Activated CD8-positive, alpha-beta T cell treated with anti-CD3 and anti-CD28 coated beads for 36 hours (primary cell): ENCODE measurements around the gene ITPR2. TPM values are rescaled to one million over a fixed set of nuclear protein-coding genes. Genes with fewer than 3 reads are reported as not detected.

ENCODE experiments used
- ATAC-seq: fragments of 200-7000 bp; cut with Tn5 transposase; one replicate; pipeline ENCODE4 v1.10.0; 2021; ENCODE audit warnings: mild to moderate bottlenecking, moderate library complexity
- CTCF ChIA-PET: fragments of 350-600 bp; sonication (Branson Sonifier 250); formaldehyde crosslinking; loops from one replicate; lab custom pipeline; 2021; ENCODE audit warnings: antibody characterized with exemption; lab: Charles Lee
- POLR2A ChIA-PET: fragments of 350-600 bp; sonication (Branson Sonifier 250); formaldehyde crosslinking; loops from one replicate; lab custom pipeline; 2021; ENCODE audit warnings: antibody characterized with exemption; lab: Charles Lee
- DNase-seq: peaks from one replicate; pipeline ENCODE4 v3.0.0-alpha.2; 2020
- H3K27ac Mint-ChIP-seq: one replicate; pipeline ENCODE4 v1.8.0; 2021; ENCODE audit warnings: mild to moderate bottlenecking, mixed read lengths
- H3K27me3 Mint-ChIP-seq: one replicate; pipeline ENCODE4 v1.8.0; 2021; ENCODE audit warnings: mixed read lengths
- H3K36me3 Mint-ChIP-seq: one replicate; pipeline ENCODE4 v1.8.0; 2021; ENCODE audit warnings: low read depth, mixed read lengths
- H3K4me1 Mint-ChIP-seq: one replicate; pipeline ENCODE4 v1.8.0; 2021; ENCODE audit warnings: low read depth, mixed read lengths
- H3K4me3 Mint-ChIP-seq: one replicate; pipeline ENCODE4 v1.8.0; 2021; ENCODE audit warnings: mild to moderate bottlenecking, moderate library complexity, mixed read lengths
- H3K9me3 Mint-ChIP-seq: one replicate; pipeline ENCODE4 v1.8.0; 2021; ENCODE audit warnings: mixed read lengths
- intact Hi-C: fragments of 100-400 bp; cut with micrococcal nuclease; formaldehyde crosslinking; loops from one replicate; pipeline ENCODE4 v1.10.0; 2022
- total RNA-seq, 2 experiments: library from RNA; stranded (reverse); gene quantifications; one replicate each; pipeline ENCODE4 v1.2.3, GENCODE V29; 2021
- TF ChIP-seq, protein P1 (sequence below): fragments of 200-600 bp; IDR thresholded peaks from one replicate; pipeline ENCODE4 v1.8.0; 2022; ENCODE audit warnings: antibody characterized with exemption, mild to moderate bottlenecking

ITPR2 gene
- total RNA-seq, 2 experiments from 2014 or later, result 38.9 to 41.2 TPM

DNA sequence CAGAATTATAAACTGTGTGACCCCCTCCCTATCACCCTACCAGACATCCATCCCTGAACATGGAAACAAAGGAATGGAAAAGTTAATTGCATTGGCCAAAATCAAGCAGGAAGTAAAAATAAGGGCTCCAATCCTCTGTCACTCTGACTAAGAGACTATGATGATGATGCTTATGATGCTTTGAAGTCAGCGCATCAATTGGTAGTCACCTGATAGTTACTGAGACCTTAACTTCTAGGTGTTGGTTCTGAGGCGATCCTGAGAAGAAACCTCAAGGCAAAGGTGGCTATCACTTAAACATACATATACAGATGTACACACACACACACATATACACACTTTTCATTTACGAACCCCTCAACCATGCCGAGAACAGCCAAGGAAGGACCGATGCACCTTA lies 6.6 kb downstream of the ITPR2 start:
- Mint-ChIP-seq H3K9me3 (no peaks in the 10 kb centered on the region), H3K36me3 (peaks cover 23% of the 10 kb centered on the region), H3K27ac (no peak overlapping the region), H3K27me3 (no peaks in the 10 kb centered on the region), H3K4me1 (peaks cover 61% of the 10 kb centered on the region), H3K4me3 (no peak overlapping the region)
- TF ChIP-seq, protein P1, sequence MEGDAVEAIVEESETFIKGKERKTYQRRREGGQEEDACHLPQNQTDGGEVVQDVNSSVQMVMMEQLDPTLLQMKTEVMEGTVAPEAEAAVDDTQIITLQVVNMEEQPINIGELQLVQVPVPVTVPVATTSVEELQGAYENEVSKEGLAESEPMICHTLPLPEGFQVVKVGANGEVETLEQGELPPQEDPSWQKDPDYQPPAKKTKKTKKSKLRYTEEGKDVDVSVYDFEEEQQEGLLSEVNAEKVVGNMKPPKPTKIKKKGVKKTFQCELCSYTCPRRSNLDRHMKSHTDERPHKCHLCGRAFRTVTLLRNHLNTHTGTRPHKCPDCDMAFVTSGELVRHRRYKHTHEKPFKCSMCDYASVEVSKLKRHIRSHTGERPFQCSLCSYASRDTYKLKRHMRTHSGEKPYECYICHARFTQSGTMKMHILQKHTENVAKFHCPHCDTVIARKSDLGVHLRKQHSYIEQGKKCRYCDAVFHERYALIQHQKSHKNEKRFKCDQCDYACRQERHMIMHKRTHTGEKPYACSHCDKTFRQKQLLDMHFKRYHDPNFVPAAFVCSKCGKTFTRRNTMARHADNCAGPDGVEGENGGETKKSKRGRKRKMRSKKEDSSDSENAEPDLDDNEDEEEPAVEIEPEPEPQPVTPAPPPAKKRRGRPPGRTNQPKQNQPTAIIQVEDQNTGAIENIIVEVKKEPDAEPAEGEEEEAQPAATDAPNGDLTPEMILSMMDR, result no peak
- ChIA-PET CTCF (no interaction called here), POLR2A (no interaction called here)
- ATAC-seq, result peak; percentile 51
- no peak for DNase-seq
- intact Hi-C loops, result no loop called here

DNA sequence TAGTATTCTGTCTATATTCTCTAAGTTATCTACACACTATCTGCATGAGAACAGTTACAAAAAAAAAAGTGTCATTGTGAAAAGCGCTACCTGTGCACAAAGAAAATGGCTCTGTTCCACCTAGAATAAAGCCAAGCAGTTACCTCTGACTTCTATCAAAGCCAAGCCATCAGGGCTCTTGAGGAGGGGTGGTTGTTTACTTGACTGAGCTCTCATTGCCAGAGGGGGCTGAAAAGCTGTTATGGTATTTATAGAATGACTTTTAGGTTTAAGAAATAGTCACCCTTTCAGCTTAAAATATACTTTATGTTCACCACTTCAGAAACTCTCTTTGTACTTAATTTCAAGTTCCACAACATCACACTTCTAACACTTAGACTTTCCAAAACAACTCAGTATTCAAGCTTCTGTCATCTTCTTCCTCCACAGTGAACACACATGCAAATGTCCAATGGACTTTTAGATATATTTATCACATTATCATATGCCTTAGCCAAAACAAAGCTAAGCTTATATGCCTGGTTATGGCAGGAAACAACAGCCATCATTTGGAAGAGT lies 7.5 kb downstream of the ITPR2 start:
- CTCF ChIA-PET, result interaction anchor here (1.4 kb wide), 1 partner anchor 60 kb away, joined by 3 read pairs; no protein-coding TSS in a partner anchor
- peaks cover 55% of the 10 kb centered on the region for H3K4me1 Mint-ChIP-seq

DNA sequence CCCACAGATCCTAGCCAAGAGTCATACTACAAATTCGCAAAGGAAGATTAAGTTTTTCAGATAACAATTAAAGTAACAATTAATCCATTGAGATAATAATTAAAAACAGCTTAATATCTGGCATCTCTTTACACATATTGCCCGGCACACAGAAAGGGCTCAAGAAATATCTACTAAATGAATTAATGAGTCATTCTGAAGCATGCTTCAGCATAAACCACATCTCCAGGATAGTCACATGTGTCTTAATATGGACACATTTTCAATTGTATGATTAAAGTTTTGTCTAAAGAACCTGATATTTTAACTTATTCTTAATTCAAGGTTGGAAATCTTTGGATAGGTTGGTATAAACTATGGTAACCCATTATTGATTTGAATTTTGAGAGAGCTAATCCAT lies 9.6 kb downstream of the ITPR2 start:
- no peaks in the 10 kb centered on the region for H3K9me3 Mint-ChIP-seq
- no peak overlapping the region for H3K4me3 Mint-ChIP-seq
- DNase-seq (no peak), ATAC-seq (no peak)
- H3K36me3 Mint-ChIP-seq, result peaks cover 12% of the 10 kb centered on the region
- no peaks in the 10 kb centered on the region for H3K27me3 Mint-ChIP-seq
- TF ChIP-seq, protein P1, result no peak
- CTCF ChIA-PET, result interaction anchor here (1.0 to 2.4 kb wide), 3 partner anchors 10 to 62 kb away, joined by 3 to 13 read pairs (median 4); partner anchors contain the start of gene ITPR2
- no peak overlapping the region for H3K27ac Mint-ChIP-seq
- POLR2A ChIA-PET, result no interaction called here
- intact Hi-C loops, result no loop called here
- peaks cover 38% of the 10 kb centered on the region for H3K4me1 Mint-ChIP-seq

More for the DNA sequence above, 7.5 kb downstream of the ITPR2 start:
- no peak for ATAC-seq
- Mint-ChIP-seq H3K4me3 (no peak overlapping the region), H3K36me3 (peaks cover 18% of the 10 kb centered on the region), H3K27me3 (no peaks in the 10 kb centered on the region), H3K27ac (no peak overlapping the region), H3K9me3 (no peaks in the 10 kb centered on the region)
- POLR2A ChIA-PET, result interaction anchor here (1.3 kb wide), 1 partner anchor 16 kb away, joined by 4 read pairs; no protein-coding TSS in a partner anchor
- TF ChIP-seq, protein P1, result no peak
- intact Hi-C loops, result no loop called here
- no peak for DNase-seq

DNA sequence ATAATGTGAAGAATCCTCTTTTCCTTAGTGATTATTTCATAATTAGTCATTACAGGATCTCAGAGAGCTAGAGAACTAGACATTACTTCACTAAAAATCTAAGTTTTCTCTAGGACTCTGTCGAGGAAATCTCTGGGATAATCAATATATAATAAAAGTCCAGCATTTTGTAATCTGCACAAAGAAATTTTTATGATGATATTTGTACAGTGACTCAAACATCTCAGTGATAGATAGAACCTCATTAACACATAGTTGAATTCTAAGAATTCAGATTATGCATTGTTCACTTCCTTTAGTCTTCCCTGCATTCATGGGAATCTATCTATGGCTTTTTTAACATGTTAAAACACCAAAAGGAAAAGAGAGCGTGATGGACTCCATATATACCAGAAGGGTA lies 11.0 kb downstream of the ITPR2 start:
- POLR2A ChIA-PET, result interaction anchor here (1.6 kb wide), 1 partner anchor 9 kb away, joined by 5 read pairs; no protein-coding TSS in a partner anchor
- TF ChIP-seq, protein P1, result no peak
- Mint-ChIP-seq H3K36me3 (peaks cover 17% of the 10 kb centered on the region), H3K27me3 (no peaks in the 10 kb centered on the region), H3K4me1 (peaks cover 32% of the 10 kb centered on the region), H3K4me3 (no peak overlapping the region), H3K27ac (no peak overlapping the region), H3K9me3 (no peaks in the 10 kb centered on the region)
- no peak for ATAC-seq
- no peak for DNase-seq
- intact Hi-C loops, result no loop called here
- CTCF ChIA-PET, result interaction anchor here (0.8 to 2.4 kb wide), 3 partner anchors 8 to 53 kb away, joined by 3 to 13 read pairs (median 4); partner anchors contain the start of gene ITPR2

DNA sequence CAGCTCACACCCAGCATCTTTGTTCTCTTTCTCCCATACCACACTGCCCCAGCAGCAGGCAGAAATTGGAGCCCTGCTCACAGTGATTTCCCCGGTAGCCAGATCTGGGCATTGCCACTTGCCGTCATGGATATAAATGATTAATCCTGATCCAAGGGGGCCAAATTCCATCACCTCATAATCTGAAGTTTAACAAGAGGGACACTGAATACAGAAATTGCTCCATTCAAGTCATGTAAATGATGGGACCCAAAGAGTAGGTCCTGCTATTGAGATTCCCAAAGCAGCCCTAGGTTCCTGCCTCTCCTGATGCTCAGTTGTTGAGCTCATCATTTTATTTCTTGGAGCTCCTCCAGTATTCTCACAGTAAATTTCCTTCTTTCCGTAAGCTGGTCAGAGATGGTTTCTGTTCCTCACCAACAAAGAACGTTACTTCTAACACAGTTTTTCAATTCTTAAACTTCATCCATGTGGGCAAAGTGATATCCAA lies 11.7 kb downstream of the ITPR2 start:
- intact Hi-C loops, result no loop called here
- Mint-ChIP-seq H3K36me3 (peaks cover 14% of the 10 kb centered on the region), H3K4me1 (peaks cover 30% of the 10 kb centered on the region), H3K9me3 (no peaks in the 10 kb centered on the region), H3K4me3 (no peak overlapping the region), H3K27ac (no peak overlapping the region), H3K27me3 (no peaks in the 10 kb centered on the region)
- ChIA-PET POLR2A (interaction anchor here (1.6 kb wide), 1 partner anchor 10 kb away, joined by 5 read pairs; no protein-coding TSS in a partner anchor), CTCF (interaction anchor here (0.6 to 2.4 kb wide), 4 partner anchors 9 to 614 kb away, joined by 3 to 13 read pairs (median 4); partner anchors contain the start of gene ITPR2)
- no peak for ATAC-seq
- TF ChIP-seq, protein P1, result no peak
- no peak for DNase-seq
